ENCODE measurements around the gene BACH1. TPM values are rescaled to one million over a fixed set of nuclear protein-coding genes. Genes with fewer than 3 reads are reported as not detected.
A peak's percentile ranks its signal among the peaks of the same experiment; 100 is the strongest.

The BACH1 gene
- polyA plus RNA-seq, 4 donors = 41.7 to 51.8 (median 48.5) TPM

DNA sequence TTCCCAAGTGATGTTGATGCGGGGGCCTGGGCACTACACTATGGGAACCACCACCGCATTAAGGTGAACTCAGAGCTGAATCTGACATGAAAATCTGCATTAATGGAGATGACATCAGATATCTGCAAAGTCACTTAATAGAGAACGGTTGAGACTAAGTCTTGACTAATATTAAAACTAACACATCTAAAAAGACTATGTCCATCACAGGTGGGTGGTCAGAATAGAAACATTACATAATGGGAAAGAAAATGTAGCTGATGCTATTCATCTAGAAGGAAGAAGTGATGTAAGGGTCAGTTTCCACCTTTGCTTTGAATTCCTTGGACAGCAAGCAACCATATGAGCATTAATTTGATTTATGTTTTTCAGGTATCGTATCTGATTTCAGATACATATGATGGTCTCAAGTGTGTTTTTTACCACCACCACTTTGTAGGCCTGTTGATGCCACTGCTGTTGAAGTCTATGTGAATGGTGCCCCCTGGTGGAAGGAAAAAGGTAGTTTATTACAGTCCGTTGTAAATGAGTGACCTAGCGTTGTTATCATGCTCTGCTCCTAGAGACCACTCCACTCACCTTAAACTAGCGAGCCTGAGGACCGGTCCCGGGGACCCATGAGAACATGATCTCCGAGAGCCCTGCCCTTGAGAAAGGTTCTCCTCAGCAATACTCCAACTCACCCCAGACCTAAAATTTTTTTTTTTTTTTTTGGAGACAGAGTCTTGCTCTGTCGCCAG lies 73.5 kb downstream of the BACH1 start:
- peak; percentile 60 to 65 (median 62) for DNase-seq (ENCODE audit: low read depth in 4 of 4, low spot score in 3 of 4)

DNA sequence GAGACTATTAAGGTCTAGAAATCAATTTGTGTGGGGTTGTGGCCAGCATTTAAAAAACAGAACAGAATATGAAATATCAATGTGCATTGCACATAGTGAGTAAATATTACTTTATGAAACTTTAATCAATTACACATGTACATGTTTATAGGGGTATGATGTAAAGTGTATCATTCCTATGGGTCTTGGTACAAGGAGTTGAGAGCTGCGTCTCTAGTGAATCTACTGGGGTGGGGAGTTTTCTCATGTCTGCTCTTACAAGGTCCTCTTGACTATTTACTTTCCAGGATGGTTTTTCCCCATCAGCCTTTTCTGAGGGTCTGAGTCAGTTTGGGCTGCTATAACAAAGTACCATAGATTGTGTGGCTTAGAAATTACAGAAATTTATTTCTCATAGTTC lies 75.8 kb downstream of the BACH1 start:
- no peak for DNase-seq (ENCODE audit: low read depth in 4 of 4, low spot score in 3 of 4)

DNA sequence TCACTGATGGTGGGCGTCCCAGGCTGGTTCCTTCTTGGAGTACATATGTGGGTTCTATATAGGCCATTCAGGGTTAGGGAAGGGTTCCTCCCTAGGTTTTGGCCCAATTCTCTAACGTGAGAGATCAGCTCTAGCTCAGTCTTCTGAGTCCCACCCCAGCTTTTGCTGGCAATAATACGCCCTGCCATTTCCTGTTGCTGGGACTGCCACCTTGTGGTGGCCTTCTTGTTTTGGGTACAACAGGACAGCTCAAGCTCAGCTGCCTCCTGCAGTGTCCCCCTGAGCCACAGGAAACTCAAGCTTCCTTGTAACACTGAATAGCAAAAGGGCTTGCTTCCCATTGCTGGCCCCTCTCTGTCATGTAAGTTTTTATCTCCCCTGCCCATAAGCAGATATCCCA lies 77.8 kb downstream of the BACH1 start:
- no peak for DNase-seq (ENCODE audit: low read depth in 4 of 4, low spot score in 3 of 4)

DNA sequence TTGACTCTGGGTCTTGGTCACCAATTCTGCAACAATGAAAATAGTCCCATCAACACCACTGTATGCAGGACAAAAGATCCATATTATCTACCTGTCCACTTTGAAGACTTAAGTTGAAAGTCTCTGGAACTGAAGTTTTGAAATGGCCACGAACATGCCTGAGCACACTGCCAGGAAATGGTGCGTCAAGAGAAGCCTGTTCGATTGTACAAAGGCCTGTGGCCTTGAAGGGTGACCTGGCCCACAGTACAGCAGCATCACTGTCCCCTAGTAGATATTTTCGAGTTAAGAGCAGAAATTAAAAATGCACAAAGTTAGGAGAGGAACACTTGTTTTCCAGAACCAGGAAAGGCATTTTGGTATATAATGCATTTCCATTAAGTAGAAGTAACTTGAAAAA lies 78.5 kb downstream of the BACH1 start:
- no peak for DNase-seq (ENCODE audit: low read depth in 4 of 4, low spot score in 3 of 4)

DNA sequence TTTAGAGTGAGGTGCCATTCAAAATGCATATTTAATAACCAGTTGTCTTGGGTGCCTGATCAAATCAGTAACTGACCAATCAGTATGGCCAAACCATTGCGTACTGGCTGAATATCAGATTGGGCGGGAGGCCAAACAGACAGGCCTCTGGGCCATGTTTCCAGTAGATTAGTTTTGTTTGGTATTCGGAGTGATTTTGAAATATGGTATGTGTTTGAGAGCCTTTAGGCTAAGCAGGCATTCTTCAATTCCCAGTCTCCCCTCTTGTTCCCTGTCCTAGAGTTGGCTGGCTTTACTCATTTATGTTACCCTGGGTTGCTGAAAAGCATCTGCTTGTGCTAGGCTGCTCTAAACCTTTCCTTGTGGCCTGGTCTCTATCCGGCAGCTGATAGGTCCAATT lies 80.1 kb downstream of the BACH1 start:
- no peak for DNase-seq (ENCODE audit: low read depth in 4 of 4, low spot score in 3 of 4)

DNA sequence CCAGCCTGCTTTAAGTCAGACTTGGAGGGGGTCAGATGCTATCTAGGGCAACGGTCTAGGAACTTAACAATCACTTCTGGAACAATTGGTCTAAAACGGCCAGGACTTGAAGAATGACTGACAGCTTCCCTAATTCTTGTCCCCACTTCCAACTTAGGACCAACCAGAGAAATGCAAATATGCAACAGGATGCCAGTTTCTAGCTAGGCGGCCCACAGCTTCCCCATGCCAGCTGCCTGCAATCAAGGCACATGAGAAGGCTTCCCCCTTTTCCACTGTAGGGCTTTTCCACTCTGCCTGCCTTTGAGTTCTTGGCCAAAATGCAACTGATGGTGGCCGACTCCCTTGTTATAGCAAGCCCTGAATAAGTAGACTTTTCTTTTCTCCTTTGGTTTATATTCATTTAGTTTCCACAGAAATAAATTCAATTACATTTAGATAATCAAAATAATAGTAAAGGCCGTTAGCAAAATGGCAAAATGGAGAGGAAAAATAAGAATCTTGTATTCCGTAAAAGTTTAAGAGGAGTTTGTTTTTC lies 80.9 kb downstream of the BACH1 start:
- DNase-seq (ENCODE audit: low read depth in 4 of 4, low spot score in 3 of 4) = no peak

DNA sequence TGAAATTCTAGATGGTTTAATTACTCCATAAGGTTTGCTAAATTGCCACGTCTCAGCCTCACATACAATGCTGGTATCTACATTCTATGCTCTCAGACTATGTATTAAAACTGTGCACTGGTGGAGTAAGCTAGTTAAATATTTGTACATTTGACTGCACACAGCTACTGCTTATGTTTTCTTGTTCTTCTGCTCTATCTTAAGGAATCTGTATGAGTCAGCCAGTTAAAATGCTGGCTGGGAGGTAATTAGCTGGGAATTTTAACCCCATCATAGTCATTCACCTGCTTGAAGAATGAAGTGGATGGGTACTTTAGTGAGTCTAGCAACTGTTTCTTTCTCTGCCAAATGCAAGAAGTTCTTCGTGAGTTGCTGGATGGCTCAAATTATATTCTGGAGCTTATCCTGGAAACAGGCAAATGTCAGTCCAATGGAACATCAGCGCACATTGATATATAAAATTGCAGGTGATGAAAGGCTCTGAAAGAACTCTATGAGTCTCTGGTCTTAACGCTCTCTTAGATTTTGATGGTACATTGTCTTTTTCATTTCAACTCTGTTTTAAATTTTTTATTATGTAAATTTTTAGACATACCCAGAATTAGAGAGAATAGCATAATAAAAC lies 83.4 kb downstream of the BACH1 start:
- DNase-seq (ENCODE audit: low read depth in 4 of 4, low spot score in 3 of 4) = no peak

DNA sequence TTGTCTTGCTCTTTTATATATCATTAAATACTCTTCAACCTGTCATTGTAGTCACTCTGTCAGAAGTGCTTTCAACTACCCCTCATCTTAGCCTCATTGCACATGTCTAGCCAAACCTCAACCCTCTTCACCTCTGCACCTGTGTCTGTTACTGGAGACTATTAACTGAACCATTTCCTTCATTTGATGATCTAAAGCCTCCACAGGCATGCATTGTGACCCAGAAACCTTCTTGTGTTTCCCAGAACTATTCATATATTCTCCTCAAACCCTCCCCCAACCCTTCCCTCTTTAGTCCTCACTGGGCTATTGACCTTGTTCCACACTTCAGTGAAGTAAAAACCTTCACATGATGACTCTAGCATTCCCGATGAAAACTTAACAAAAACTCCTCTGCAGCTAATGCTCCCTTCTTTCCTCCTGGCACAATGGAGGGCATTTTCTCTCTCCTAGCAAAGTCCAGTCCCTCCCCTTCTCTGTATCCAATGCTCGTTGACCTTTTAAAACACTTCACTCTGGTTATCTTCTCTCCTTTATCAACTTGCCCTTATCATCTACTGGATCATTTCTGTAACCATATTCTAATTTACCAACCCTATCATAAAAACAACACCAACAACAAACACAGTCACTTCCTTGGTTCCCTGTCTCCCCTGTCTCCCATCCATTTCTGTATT lies 86.1 kb downstream of the BACH1 start:
- DNase-seq (ENCODE audit: low read depth in 4 of 4, low spot score in 3 of 4) = no peak

DNA sequence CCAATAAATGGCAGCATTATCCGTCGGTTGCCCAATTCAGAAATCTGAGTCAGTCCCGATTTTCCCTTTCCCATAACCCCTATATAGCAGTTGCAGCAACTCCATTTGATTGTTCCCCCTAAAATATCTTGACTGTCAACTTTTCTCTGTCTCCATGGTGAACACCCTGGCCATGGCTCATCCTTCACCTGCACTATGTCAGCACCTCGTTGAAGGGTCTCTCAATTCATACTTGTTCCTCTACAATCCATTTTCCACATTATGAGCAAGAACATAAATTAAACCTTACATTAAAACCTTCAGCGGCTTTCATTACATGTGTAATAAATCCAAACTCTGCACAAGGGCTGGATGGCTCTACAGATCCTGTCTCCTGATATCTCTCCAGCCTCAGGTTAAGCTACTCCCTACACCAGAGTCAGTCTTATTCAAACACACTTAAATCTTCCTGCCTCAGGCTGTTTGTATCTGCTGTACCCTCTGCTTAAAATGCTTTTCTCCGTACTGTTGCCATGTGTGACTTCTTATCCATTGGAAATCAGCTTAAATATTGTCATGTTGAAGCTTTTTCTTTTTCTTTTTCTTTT lies 87.3 kb downstream of the BACH1 start:
- no peak for DNase-seq (ENCODE audit: low read depth in 4 of 4, low spot score in 3 of 4)

DNA sequence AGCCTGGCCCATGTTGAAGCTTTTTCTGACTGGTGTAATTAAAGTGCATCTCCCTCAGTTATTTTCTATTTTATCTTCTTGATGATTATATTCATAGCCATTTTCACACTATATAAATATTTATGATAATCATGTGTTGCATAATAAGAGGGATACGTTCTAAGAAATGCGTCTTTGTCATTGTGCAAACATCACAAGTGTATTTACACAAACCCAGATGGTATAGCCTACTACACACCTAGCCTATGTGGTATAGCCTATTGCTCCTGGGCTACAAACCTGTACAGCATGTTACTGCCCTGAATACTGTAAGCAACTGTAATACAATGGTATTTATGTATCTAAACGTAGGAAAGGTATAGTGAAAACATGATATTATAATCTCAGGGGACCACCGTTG lies 88.1 kb downstream of the BACH1 start:
- DNase-seq (ENCODE audit: low read depth in 4 of 4, low spot score in 3 of 4) = no peak

DNA sequence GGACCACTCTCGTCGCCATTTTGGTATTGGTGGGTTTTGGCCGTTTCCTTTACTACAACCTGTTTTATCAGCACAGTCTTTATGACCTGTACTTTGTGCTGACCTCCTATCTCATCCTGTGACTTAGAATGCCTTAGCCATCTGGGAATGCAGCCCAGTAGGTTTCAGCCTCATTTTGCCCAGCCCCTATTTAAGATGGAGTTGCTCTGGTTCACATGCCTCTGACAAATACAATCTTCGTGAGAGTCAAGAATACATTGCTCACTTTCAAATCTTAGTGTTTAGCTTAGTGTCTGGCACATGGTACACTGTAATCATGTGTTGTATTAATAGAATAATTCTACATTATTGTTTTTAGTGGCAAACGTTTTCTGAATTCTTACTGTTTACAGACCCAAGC lies 88.9 kb downstream of the BACH1 start:
- no peak for DNase-seq (ENCODE audit: low read depth in 4 of 4, low spot score in 3 of 4)

DNA sequence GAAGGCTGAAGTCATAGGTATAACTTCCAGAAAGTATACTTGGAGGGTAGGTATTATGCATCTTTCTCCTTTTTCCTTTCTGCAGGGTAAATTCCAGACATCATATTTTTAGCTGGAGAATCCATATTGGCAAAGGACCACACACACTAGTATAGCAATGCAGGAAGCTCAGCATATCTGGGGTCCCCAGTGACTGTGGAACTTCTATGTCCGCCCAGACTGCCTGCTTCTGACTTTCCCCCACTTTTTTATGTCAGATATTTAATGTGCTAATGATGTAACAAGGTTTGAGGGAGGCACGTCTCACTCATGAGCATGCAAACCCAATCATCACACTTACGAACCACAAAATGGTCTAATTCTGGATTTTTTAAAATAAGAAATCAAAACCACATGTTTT lies 90.4 kb downstream of the BACH1 start:
- no peak for DNase-seq (ENCODE audit: low read depth in 4 of 4, low spot score in 3 of 4)

DNA sequence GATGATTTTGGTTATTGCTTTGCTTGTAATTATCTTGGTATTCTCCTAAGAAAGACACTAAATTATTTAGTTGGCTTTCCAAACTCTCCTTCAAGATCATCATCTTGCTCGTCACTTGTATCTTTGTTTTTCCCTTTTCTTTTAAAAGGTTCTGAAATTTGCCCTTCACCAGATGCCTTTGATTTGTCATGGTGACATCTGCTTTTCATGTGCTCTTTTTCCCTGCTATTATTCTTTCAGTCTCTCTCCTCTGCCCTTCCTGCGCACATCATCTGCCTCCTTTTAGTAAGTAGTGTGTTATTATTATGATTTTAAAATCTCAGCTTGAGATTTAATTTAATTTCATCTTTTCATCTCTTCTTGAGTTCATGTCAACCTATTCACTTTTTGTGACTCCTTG lies 92.1 kb downstream of the BACH1 start:
- DNase-seq (ENCODE audit: low read depth in 4 of 4, low spot score in 3 of 4) = no peak

DNA sequence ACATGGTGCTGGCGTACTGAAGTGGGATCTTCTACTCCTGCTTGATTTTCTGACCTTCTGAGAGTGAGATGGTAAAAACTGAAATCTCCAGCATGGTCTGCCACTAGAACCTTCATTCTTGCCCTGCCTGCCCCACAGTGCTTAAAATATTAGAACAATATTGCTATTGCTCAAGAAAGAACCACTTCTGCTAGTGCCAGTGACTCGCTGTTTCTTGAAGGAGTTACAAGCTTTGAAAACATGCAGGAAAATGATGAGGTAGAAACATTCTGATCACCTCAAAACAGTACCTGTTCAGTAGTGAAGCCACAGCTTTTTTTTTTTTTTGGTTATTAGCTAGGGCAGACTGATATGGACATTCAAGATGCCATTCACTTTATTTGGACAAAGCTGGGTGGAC lies 95.3 kb downstream of the BACH1 start:
- no peak for DNase-seq (ENCODE audit: low read depth in 4 of 4, low spot score in 3 of 4)

Other genes starting within 250 kb of the BACH1 start
- gene CCT8, start 225.3 kb upstream of the BACH1 start, polyA plus RNA-seq (ENCODE audit: insufficient read length in 4 of 4) = 100 to 1,000 TPM; 245 to 265 (median 252) TPM
- 1 to 10 TPM; 5.2 to 7.3 (median 5.6) TPM for gene MAP3K7CL, start 168.3 kb upstream of the BACH1 start, polyA plus RNA-seq (ENCODE audit: insufficient read length in 4 of 4)